Neural cell (in vitro differentiated cells): ENCODE data around the gene COQ4.

Experiments used
- CTCF ChIP-seq: fragments of 450-650 bp; IDR thresholded peaks from 2 replicates; pipeline ENCODE4 v1.5.1; 2014; ENCODE audit warnings: antibody characterized with exemption, mild to moderate bottlenecking, moderate library complexity; ENCODE audit not compliant: poor library complexity, severe bottlenecking
- POLR2AphosphoS5 ChIP-seq: IDR thresholded peaks from 2 replicates; pipeline ENCODE4 v1.6.1; 2012
- REST ChIP-seq: IDR thresholded peaks from 2 replicates; pipeline ENCODE4 v1.6.1; 2012; ENCODE audit warnings: borderline replicate concordance
- TAF1 ChIP-seq: IDR thresholded peaks from 2 replicates; pipeline ENCODE4 v1.6.1; 2012; ENCODE audit warnings: low read depth

- TF ChIP-seq TAF1 = no peak
- TF ChIP-seq POLR2AphosphoS5 = no peak
- TF ChIP-seq CTCF = no peak
- no peak for TF ChIP-seq REST
These were observed 1.8 kb downstream of the COQ4 start for GRCh38 chr9:128324401-128324800.
